Lower leg skin (tissue), 3 donors: Measurements from ENCODE around the gene ERICH2.

Experiments used
- CTCF ChIP-seq, 3 donors: fragments of 450-650 bp; IDR thresholded peaks; one replicate each; pipeline ENCODE4 v1.5.1; 2016; ENCODE audit warnings: antibody characterized with exemption in 3 of 3, mild to moderate bottlenecking in 3 of 3, moderate library complexity in 2 of 3
- POLR2A ChIP-seq, 2 donors: fragments of 450-650 bp; IDR thresholded peaks; one replicate each; pipeline ENCODE4 v1.6.1; 2016 to 2017; ENCODE audit warnings: antibody characterized with exemption in 2 of 2, mild to moderate bottlenecking in 1 of 2, moderate library complexity in 1 of 2

- no peak for TF ChIP-seq CTCF (IDR thresholded peaks at IDR 0.05)
- no peak for TF ChIP-seq POLR2A (IDR thresholded peaks at IDR 0.05)
These were observed 54.4 kb downstream of the ERICH2 start for GRCh38 chr2:170824526-170825015.
